ENCODE results near the gene NEU4.

NEU4 gene

DNA sequence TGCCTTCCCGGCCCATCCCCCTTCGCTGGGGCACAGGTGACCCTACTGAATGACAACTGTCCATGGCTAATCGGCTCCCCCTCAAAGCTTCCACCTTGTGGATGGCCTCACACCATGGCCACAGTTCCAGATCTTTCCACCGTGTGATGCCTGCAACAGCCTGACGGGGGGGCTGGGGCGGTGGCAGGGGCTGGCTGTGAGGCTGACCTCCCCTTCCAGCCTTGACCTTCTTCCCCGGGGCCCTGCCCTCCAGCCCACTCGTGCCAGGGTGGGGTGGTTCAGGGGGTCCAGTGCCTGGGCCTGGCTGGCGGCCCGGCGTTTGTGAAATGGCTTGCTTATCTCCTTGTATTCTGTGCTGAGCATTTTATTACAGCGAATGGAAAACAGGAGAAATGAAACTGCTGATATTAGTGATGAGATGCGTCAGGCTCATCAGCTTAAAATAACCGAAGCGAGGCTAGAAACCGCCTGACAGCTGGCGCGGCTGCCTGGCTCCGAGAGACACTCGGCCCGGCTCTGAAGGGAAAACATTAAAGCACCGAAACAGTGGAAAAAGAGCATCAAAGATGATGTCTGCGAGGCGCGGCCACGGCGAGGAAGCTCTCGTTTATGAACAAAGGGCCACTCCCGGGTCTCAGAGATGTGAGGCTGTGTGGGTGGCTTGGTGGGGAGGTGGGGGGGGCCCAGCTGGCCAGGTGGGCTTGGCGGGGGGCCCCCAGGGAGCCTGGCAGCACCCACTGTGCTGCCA lies 50.6 kb downstream of the NEU4 start:
- no peaks in the 10 kb centered on the region for H3K36me3 ChIP-seq (ENCODE audit: control insufficient read depth, insufficient read depth, low read length)
- H3K9me3 ChIP-seq (ENCODE audit: control insufficient read depth, low read length), result no peaks in the 10 kb centered on the region
- no peak overlapping the region for H3K27ac ChIP-seq (ENCODE audit: low read depth, low read length, severe bottlenecking)
- no peak overlapping the region for H3K4me3 ChIP-seq (ENCODE audit: extremely low read depth, insufficient read depth, low read length, poor library complexity, severe bottlenecking)
- H3K4me1 ChIP-seq (ENCODE audit: control insufficient read depth, insufficient read depth, low read length, poor library complexity, severe bottlenecking), result no peaks in the 10 kb centered on the region
- WGBS, 2 experiments (ENCODE audit: insufficient coverage in 2 of 2), result 87 to 91% methylated on average over 24 to 26 of the region's 30 CpGs

GRCh38 chr2:241860184-241861078 lies 51.4 kb downstream of the NEU4 start:
- no peaks in the 10 kb centered on the region for H3K4me1 ChIP-seq (ENCODE audit: control insufficient read depth, insufficient read depth, low read length, poor library complexity, severe bottlenecking)
- no peak overlapping the region for H3K4me3 ChIP-seq (ENCODE audit: extremely low read depth, insufficient read depth, low read length, poor library complexity, severe bottlenecking)
- H3K9me3 ChIP-seq (ENCODE audit: control insufficient read depth, low read length), result no peaks in the 10 kb centered on the region
- H3K27ac ChIP-seq (ENCODE audit: low read depth, low read length, severe bottlenecking), result no peak overlapping the region
- H3K36me3 ChIP-seq (ENCODE audit: control insufficient read depth, insufficient read depth, low read length), result no peaks in the 10 kb centered on the region
- 83 to 84% methylated on average over 8 to 9 of the region's 10 CpGs for WGBS, 2 experiments (ENCODE audit: insufficient coverage in 2 of 2)

DNA sequence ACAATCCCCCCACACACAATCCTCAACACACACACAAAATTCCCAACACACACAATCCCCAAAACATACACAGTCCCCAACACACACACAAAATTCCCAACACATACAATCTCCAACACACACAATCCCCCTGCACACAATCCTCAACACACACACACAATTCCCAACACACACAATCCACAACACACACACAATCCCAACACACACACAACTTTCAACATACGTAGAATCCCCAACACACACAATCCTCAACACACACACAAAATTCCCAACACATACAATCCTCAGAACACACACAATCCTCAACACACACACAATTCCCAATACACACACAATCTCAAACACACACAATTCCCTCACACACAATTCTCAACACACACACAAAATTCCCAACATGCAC lies 52.3 kb downstream of the NEU4 start:
- H3K27ac ChIP-seq (ENCODE audit: low read depth, low read length, severe bottlenecking), result no peak overlapping the region
- 100% methylated on average over 1 of the region's 1 CpG for WGBS, 2 experiments (ENCODE audit: insufficient coverage in 2 of 2)
- H3K4me1 ChIP-seq (ENCODE audit: control insufficient read depth, insufficient read depth, low read length, poor library complexity, severe bottlenecking), result no peaks in the 10 kb centered on the region
- no peaks in the 10 kb centered on the region for H3K36me3 ChIP-seq (ENCODE audit: control insufficient read depth, insufficient read depth, low read length)
- H3K9me3 ChIP-seq (ENCODE audit: control insufficient read depth, low read length), result no peaks in the 10 kb centered on the region
- no peak overlapping the region for H3K4me3 ChIP-seq (ENCODE audit: extremely low read depth, insufficient read depth, low read length, poor library complexity, severe bottlenecking)

- no peaks in the 10 kb centered on the region for H3K36me3 ChIP-seq (ENCODE audit: control insufficient read depth, insufficient read depth, low read length)
- no peaks in the 10 kb centered on the region for H3K4me1 ChIP-seq (ENCODE audit: control insufficient read depth, insufficient read depth, low read length, poor library complexity, severe bottlenecking)
- no peak overlapping the region for H3K4me3 ChIP-seq (ENCODE audit: extremely low read depth, insufficient read depth, low read length, poor library complexity, severe bottlenecking)
- no peaks in the 10 kb centered on the region for H3K9me3 ChIP-seq (ENCODE audit: control insufficient read depth, low read length)
- no peak overlapping the region for H3K27ac ChIP-seq (ENCODE audit: low read depth, low read length, severe bottlenecking)
- 65 to 80% methylated on average over 1 to 5 of the region's 8 CpGs for WGBS, 2 experiments (ENCODE audit: insufficient coverage in 2 of 2)
Measured at GRCh38 chr2:241862093-241862492, 53.1 kb downstream of the NEU4 start.

GRCh38 chr2:241862775-241863535 lies 54.0 kb downstream of the NEU4 start:
- H3K9me3 ChIP-seq (ENCODE audit: control insufficient read depth, low read length), result no peaks in the 10 kb centered on the region
- 90 to 95% methylated on average over 18 to 21 of the region's 22 CpGs for WGBS, 2 experiments (ENCODE audit: insufficient coverage in 2 of 2)
- no peaks in the 10 kb centered on the region for H3K36me3 ChIP-seq (ENCODE audit: control insufficient read depth, insufficient read depth, low read length)
- H3K4me1 ChIP-seq (ENCODE audit: control insufficient read depth, insufficient read depth, low read length, poor library complexity, severe bottlenecking), result no peaks in the 10 kb centered on the region
- H3K4me3 ChIP-seq (ENCODE audit: extremely low read depth, insufficient read depth, low read length, poor library complexity, severe bottlenecking), result no peak overlapping the region
- no peak overlapping the region for H3K27ac ChIP-seq (ENCODE audit: low read depth, low read length, severe bottlenecking)

DNA sequence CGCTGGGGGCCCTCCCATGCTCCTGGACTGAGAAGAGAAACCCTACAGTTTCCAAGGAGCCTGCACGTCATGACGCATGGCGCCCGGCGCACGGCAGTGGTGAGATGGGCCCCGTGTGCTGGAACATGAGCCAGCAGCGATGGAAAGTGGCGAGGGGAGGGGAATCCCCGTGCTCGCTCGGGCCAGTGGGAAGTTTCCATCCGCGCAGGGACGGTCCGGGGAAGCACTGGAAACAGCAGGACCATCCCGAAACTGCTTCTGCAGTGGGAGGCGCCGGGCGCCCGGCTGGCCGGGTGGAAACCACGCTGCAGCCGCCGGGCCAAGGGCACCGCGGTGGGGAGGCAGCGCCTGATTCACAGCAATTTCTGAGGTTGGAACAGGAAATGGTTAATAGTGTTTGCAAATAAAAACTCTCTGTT lies 54.6 kb downstream of the NEU4 start:
- Histone ChIP-seq H3K4me3 (ENCODE audit: extremely low read depth, insufficient read depth, low read length, poor library complexity, severe bottlenecking) (no peak overlapping the region), H3K36me3 (ENCODE audit: control insufficient read depth, insufficient read depth, low read length) (no peaks in the 10 kb centered on the region), H3K27ac (ENCODE audit: low read depth, low read length, severe bottlenecking) (no peak overlapping the region), H3K4me1 (ENCODE audit: control insufficient read depth, insufficient read depth, low read length, poor library complexity, severe bottlenecking) (no peaks in the 10 kb centered on the region), H3K9me3 (ENCODE audit: control insufficient read depth, low read length) (no peaks in the 10 kb centered on the region)
- WGBS, 2 experiments (ENCODE audit: insufficient coverage in 2 of 2), result 77 to 88% methylated on average over 23 to 29 of the region's 29 CpGs

- 59 to 100% methylated on average over 2 of the region's 2 CpGs for WGBS, 2 experiments (ENCODE audit: insufficient coverage in 2 of 2)
- Histone ChIP-seq H3K4me3 (ENCODE audit: extremely low read depth, insufficient read depth, low read length, poor library complexity, severe bottlenecking) (no peak overlapping the region), H3K27ac (ENCODE audit: low read depth, low read length, severe bottlenecking) (no peak overlapping the region), H3K4me1 (ENCODE audit: control insufficient read depth, insufficient read depth, low read length, poor library complexity, severe bottlenecking) (no peaks in the 10 kb centered on the region), H3K9me3 (ENCODE audit: control insufficient read depth, low read length) (no peaks in the 10 kb centered on the region), H3K36me3 (ENCODE audit: control insufficient read depth, insufficient read depth, low read length) (no peaks in the 10 kb centered on the region)
Measured at GRCh38 chr2:241864168-241864849, 55.3 kb downstream of the NEU4 start.

DNA sequence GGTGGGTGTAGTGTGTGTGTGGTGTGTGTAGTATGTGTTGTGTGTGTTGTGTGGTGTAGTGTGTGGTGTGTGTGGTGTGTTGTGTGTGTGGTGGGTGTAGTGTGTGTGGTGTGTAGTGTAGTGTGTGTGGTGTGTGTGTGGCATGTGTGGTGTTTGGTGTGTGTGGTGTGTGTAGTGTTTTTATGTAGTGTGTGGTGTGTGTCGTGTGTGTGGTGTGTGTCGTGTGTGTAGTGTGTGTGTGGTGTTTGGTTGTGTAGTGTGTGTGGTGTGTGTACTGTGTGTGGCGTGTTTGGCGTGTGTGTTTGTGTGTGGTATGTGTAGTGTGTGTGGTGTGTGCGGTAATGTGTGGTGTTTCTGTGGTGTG lies 55.8 kb downstream of the NEU4 start:
- Histone ChIP-seq H3K4me3 (ENCODE audit: extremely low read depth, insufficient read depth, low read length, poor library complexity, severe bottlenecking) (no peak overlapping the region), H3K9me3 (ENCODE audit: control insufficient read depth, low read length) (no peaks in the 10 kb centered on the region), H3K36me3 (ENCODE audit: control insufficient read depth, insufficient read depth, low read length) (no peaks in the 10 kb centered on the region), H3K4me1 (ENCODE audit: control insufficient read depth, insufficient read depth, low read length, poor library complexity, severe bottlenecking) (no peaks in the 10 kb centered on the region), H3K27ac (ENCODE audit: low read depth, low read length, severe bottlenecking) (no peak overlapping the region)
- 93 to 94% methylated on average over 4 to 5 of the region's 5 CpGs for WGBS, 2 experiments (ENCODE audit: insufficient coverage in 2 of 2)

GRCh38 chr2:241865416-241865956 lies 56.5 kb downstream of the NEU4 start:
- no peaks in the 10 kb centered on the region for H3K36me3 ChIP-seq (ENCODE audit: control insufficient read depth, insufficient read depth, low read length)
- H3K27ac ChIP-seq (ENCODE audit: low read depth, low read length, severe bottlenecking), result no peak overlapping the region
- WGBS, 2 experiments (ENCODE audit: insufficient coverage in 2 of 2), result 57 to 89% methylated on average over 3 of the region's 3 CpGs
- H3K4me3 ChIP-seq (ENCODE audit: extremely low read depth, insufficient read depth, low read length, poor library complexity, severe bottlenecking), result no peak overlapping the region
- H3K9me3 ChIP-seq (ENCODE audit: control insufficient read depth, low read length), result no peaks in the 10 kb centered on the region
- no peaks in the 10 kb centered on the region for H3K4me1 ChIP-seq (ENCODE audit: control insufficient read depth, insufficient read depth, low read length, poor library complexity, severe bottlenecking)
